H1 (cell line): ENCODE data around the gene ASH1L. TPM values are rescaled to one million over a fixed set of nuclear protein-coding genes. Genes with fewer than 3 reads are reported as not detected.

Source experiments
- CTCF ChIA-PET: fragments of 300-600 bp; sonication (Branson Sonifier 250); formaldehyde crosslinking; loops from one replicate; lab custom pipeline; 2021; ENCODE audit not compliant: partially characterized antibody; lab: Charles Lee
- POLR2A ChIA-PET: fragments of 300-600 bp; sonication (Branson Sonifier 250); formaldehyde crosslinking; loops from one replicate; lab custom pipeline; 2021; ENCODE audit warnings: inconsistent platforms; ENCODE audit not compliant: partially characterized antibody; lab: Charles Lee
- DNase-seq, 2 experiments: peaks; one replicate each; pipeline versions ENCODE4 v3.0.0 to v3.0.0-alpha.2; 2010 to 2022; ENCODE audit warnings: low spot score in 2 of 2, low read depth in 1 of 2, mixed read lengths in 1 of 2
- FAIRE-seq: peaks from 2 replicates; lab custom pipeline; 2011; peaks lifted over from hg19 to GRCh38; lab: Jason Lieb, UNC
- H2AFZ ChIP-seq: 2 replicates; pipeline ENCODE4 v1.8.1; 2012; ENCODE audit warnings: low read length, inconsistent platforms
- H2AK5ac ChIP-seq: 2 replicates; pipeline ENCODE4 v1.6.1; 2013; ENCODE audit warnings: low read depth, low read length
- H2BK120ac ChIP-seq: replicated peaks from 2 replicates; pipeline ENCODE3; 2013; ENCODE audit warnings: low read depth, low read length, inconsistent platforms
- H2BK12ac ChIP-seq: 2 replicates; pipeline ENCODE4 v1.6.1; 2013; ENCODE audit warnings: low read depth, low read length
- H2BK15ac ChIP-seq: 2 replicates; pipeline ENCODE4 v1.6.1; 2013; ENCODE audit warnings: low read length
- H2BK20ac ChIP-seq: 2 replicates; pipeline ENCODE4 v1.6.1; 2013; ENCODE audit warnings: low read length
- H2BK5ac ChIP-seq: 2 replicates; pipeline ENCODE4 v1.6.1; 2013; ENCODE audit warnings: low read depth, low read length
- H3K14ac ChIP-seq: 2 replicates; pipeline ENCODE4 v1.6.1; 2013; ENCODE audit warnings: inconsistent platforms; ENCODE audit not compliant: insufficient read length
- H3K18ac ChIP-seq: 2 replicates; pipeline ENCODE4 v1.6.1; 2013; ENCODE audit warnings: low read length; ENCODE audit errors: extremely low read depth
- H3K23ac ChIP-seq: 2 replicates; pipeline ENCODE4 v1.6.1; 2013; ENCODE audit warnings: inconsistent platforms; ENCODE audit not compliant: insufficient read length
- H3K23me2 ChIP-seq: 2 replicates; pipeline ENCODE4 v1.6.1; 2013; ENCODE audit warnings: low read depth, low read length
- H3K27ac ChIP-seq: 2 replicates; pipeline ENCODE4 v1.6.1; 2011; ENCODE audit warnings: low read depth, low read length, inconsistent platforms
- H3K27me3 ChIP-seq, 4 experiments: replicated peaks in 1 of 4; 1 replicate in 1 of 4; 2 replicates in 3 of 4; pipeline versions ENCODE4 v1.6.1 to v1.8.1; 2011 to 2013; ENCODE audit warnings: low read length in 3 of 4, mild to moderate bottlenecking in 3 of 4, inconsistent platforms in 2 of 4, mixed read lengths in 2 of 4, moderate library complexity in 1 of 4; ENCODE audit not compliant: control insufficient read depth in 3 of 4, insufficient read depth in 3 of 4; ENCODE audit errors: extremely low read depth in 1 of 4
- H3K36me3 ChIP-seq, 4 experiments: 2 replicates each; pipeline versions ENCODE4 v1.6.1 to v1.8.1; 2011 to 2013; ENCODE audit warnings: mild to moderate bottlenecking in 4 of 4, low read length in 3 of 4, moderate library complexity in 2 of 4, control low read depth in 1 of 4, inconsistent platforms in 1 of 4; ENCODE audit not compliant: insufficient read depth in 4 of 4, control insufficient read depth in 2 of 4
- H3K4ac ChIP-seq: replicated peaks from 2 replicates; pipeline ENCODE3; 2013; ENCODE audit warnings: low read length, low read depth, mixed read lengths, inconsistent platforms; ENCODE audit not compliant: insufficient read length
- H3K4me1 ChIP-seq, 4 experiments: replicated peaks in 1 of 4; 1 replicate in 1 of 4; 2 replicates in 3 of 4; pipeline versions ENCODE4 v1.6.1 to v1.8.1; 2011 to 2013; ENCODE audit warnings: low read length in 3 of 4, inconsistent platforms in 2 of 4, mixed read lengths in 1 of 4; ENCODE audit not compliant: insufficient read depth in 4 of 4, control insufficient read depth in 3 of 4
- H3K4me2 ChIP-seq, 2 experiments: 2 replicates each; pipeline versions ENCODE4 v1.6.1 to v1.8.1; 2011 to 2013; ENCODE audit warnings: low read depth in 2 of 2, low read length in 2 of 2, control low read depth in 1 of 2, inconsistent platforms in 1 of 2, mild to moderate bottlenecking in 1 of 2; ENCODE audit not compliant: insufficient read depth in 1 of 2
- H3K4me3 ChIP-seq, 4 experiments: fragments of 200-600, 300-600 bp in 1 of 4; sonication (generic), shearing (Covaris generic), sonication (Bioruptor Twin) in 1 of 4; 2 replicates each; pipeline versions ENCODE4 v1.5.1 to v1.8.1; 2011 to 2016; ENCODE audit warnings: low read length in 4 of 4, low read depth in 3 of 4, control low read depth in 2 of 4, inconsistent platforms in 2 of 4, mild to moderate bottlenecking in 2 of 4, mixed read lengths in 1 of 4, moderate library complexity in 1 of 4; ENCODE audit not compliant: insufficient read depth in 2 of 4; ENCODE audit errors: extremely low read depth in 1 of 4
- H3K56ac ChIP-seq: replicated peaks from 2 replicates; pipeline ENCODE3; 2013; ENCODE audit warnings: low read depth, mild to moderate bottlenecking, mixed read lengths, low read length, inconsistent platforms; ENCODE audit not compliant: insufficient read length
- H3K79me1 ChIP-seq: 2 replicates; pipeline ENCODE4 v1.6.1; 2013; ENCODE audit warnings: low read depth, low read length, control low read depth
- H3K79me2 ChIP-seq, 2 experiments: 2 replicates each; pipeline versions ENCODE4 v1.6.1 to v1.8.1; 2012 to 2013; ENCODE audit warnings: low read length in 2 of 2, mild to moderate bottlenecking in 2 of 2, inconsistent platforms in 1 of 2; ENCODE audit not compliant: insufficient read depth in 2 of 2, control insufficient read depth in 1 of 2
- H3K9ac ChIP-seq, 4 experiments: replicated peaks in 1 of 4; 1 replicate in 1 of 4; 2 replicates in 3 of 4; pipeline versions ENCODE4 v1.6.1 to v1.8.1; 2011 to 2013; ENCODE audit warnings: low read depth in 3 of 4, low read length in 3 of 4, control low read depth in 2 of 4, mild to moderate bottlenecking in 2 of 4, moderate library complexity in 2 of 4, inconsistent platforms in 1 of 4; ENCODE audit errors: extremely low read depth in 1 of 4
- H3K9me3 ChIP-seq, 2 experiments: 2 replicates each; pipeline versions ENCODE4 v1.6.1 to v1.8.1; 2012 to 2013; ENCODE audit warnings: mild to moderate bottlenecking in 2 of 2, moderate library complexity in 2 of 2, control low read depth in 1 of 2, inconsistent platforms in 1 of 2, low read depth in 1 of 2, low read length in 1 of 2, mixed read lengths in 1 of 2; ENCODE audit not compliant: insufficient read depth in 2 of 2
- H4K20me1 ChIP-seq, 2 experiments: replicated peaks in 1 of 2; 2 replicates each; pipeline versions ENCODE3 to v1.8.1; 2011 to 2013; ENCODE audit warnings: inconsistent platforms in 2 of 2, low read length in 2 of 2, mild to moderate bottlenecking in 1 of 2; ENCODE audit not compliant: insufficient read depth in 2 of 2, control insufficient read depth in 1 of 2
- H4K5ac ChIP-seq: 2 replicates; pipeline ENCODE4 v1.6.1; 2013; ENCODE audit warnings: low read length, low read depth, mixed read lengths, inconsistent platforms; ENCODE audit not compliant: insufficient read length
- H4K8ac ChIP-seq: 2 replicates; pipeline ENCODE4 v1.8.0; 2013; ENCODE audit warnings: mild to moderate bottlenecking, moderate library complexity, low read length, inconsistent platforms; ENCODE audit not compliant: insufficient read depth; ENCODE audit errors: extremely low read depth
- H4K91ac ChIP-seq: replicated peaks from 2 replicates; pipeline ENCODE3; 2013; ENCODE audit warnings: low read length, mixed read lengths, inconsistent platforms; ENCODE audit not compliant: insufficient read length
- ASH2L ChIP-seq: fragments of 200-600, 300-600 bp; sonication (generic); IDR thresholded peaks from one replicate; pipeline ENCODE4 v1.7.1; 2017; ENCODE audit warnings: low read length
- BACH1 ChIP-seq: IDR thresholded peaks from 2 replicates; pipeline ENCODE4 v1.6.1; 2012; ENCODE audit warnings: low read length, improper control_type of control experiment
- CBX5 ChIP-seq: fragments of 300-800, 300-1000 bp; sonication (generic); IDR thresholded peaks from 2 replicates; pipeline ENCODE4 v1.7.1; 2016; ENCODE audit warnings: antibody characterized with exemption, low read length, low read depth
- CEBPB ChIP-seq: IDR thresholded peaks from 2 replicates; pipeline ENCODE4 v1.6.1; 2012; ENCODE audit warnings: low read depth, low read length
- CTBP2 ChIP-seq: IDR thresholded peaks from 2 replicates; pipeline ENCODE4 v1.7.0; 2011; ENCODE audit warnings: borderline replicate concordance, mild to moderate bottlenecking, moderate library complexity, mixed read lengths, low read length; ENCODE audit not compliant: insufficient read depth, insufficient read length
- KDM1A ChIP-seq: fragments of 200-600, 300-600 bp; sonication (generic); IDR thresholded peaks from 2 replicates; pipeline ENCODE4 v1.7.1; 2016; ENCODE audit warnings: mild to moderate bottlenecking, low read length, borderline replicate concordance
- KDM4A ChIP-seq: IDR thresholded peaks from one replicate; pipeline ENCODE4 v1.7.1; 2012; ENCODE audit warnings: low read depth, mild to moderate bottlenecking, moderate library complexity, low read length, inconsistent platforms; ENCODE audit not compliant: severe bottlenecking
- SIN3A ChIP-seq, 2 experiments: IDR thresholded peaks in 1 of 2; conservative IDR thresholded peaks in 1 of 2; 2 replicates each; pipeline ENCODE4 v1.6.1; 2011 to 2012; ENCODE audit warnings: low read length in 2 of 2, improper control_type of control experiment in 1 of 2, low read depth in 1 of 2, mild to moderate bottlenecking in 1 of 2
- YY1 ChIP-seq: IDR thresholded peaks from 2 replicates; pipeline ENCODE4 v1.6.1; 2011; ENCODE audit warnings: low read depth, mild to moderate bottlenecking, low read length
- WGBS, 2 experiments: shearing (Covaris generic) in 1 of 2; methylation state at CpG; one replicate each; pipeline versions ENCODE4 v1.1.6 to v1.1.7; 2013 to 2015; ENCODE audit warnings: low lambda C conversion rate in 2 of 2, mixed read lengths in 2 of 2, inconsistent platforms in 1 of 2, low coverage in 1 of 2, missing lambda C conversion rate in 1 of 2; ENCODE audit not compliant: insufficient replicate concordance in 2 of 2, insufficient coverage in 1 of 2, insufficient read length in 1 of 2; ENCODE audit errors: extremely low coverage in 1 of 2, missing lambda C conversion rate in 1 of 2; 5-methylcytosine and 5-hydroxymethylcytosine counted together
- polyA plus RNA-seq, 7 experiments: library from polyadenylated mRNA; depleted of rRNA in 3 of 7; stranded (reverse) in 5 of 7; unstranded in 2 of 7; fragments of >200 nt in 5 of 7; fragments of 200-250 nt in 2 of 7; gene quantifications; 1 replicate in 5 of 7; 2 replicates in 1 of 7; 4 replicates in 1 of 7; pipeline versions ENCODE4 v1.2.1 to v1.2.3, GENCODE V29; 2011 to 2013; ENCODE audit warnings: missing spikeins in 2 of 7, mixed read lengths in 2 of 7
- total RNA-seq: library from RNA; stranded (reverse); fragmentation: NEBNext Ultra II Directional; extraction: Animal tissue kit (Norgen Biotek cat#: 25700); gene quantifications from 2 replicates; pipeline ENCODE4 v1.2.1, GENCODE V29; 2021
- TF ChIP-seq, protein P1 (sequence below): IDR thresholded peaks from 2 replicates; pipeline ENCODE4 v1.6.1; 2012; ENCODE audit warnings: inconsistent platforms

The ASH1L gene
- total and polyA plus RNA-seq, 2 of the 8 experiments (the other 6 are each of a cell fraction or from before 2014, with no cell fraction given): 7.5 to 27.6 TPM

DNA sequence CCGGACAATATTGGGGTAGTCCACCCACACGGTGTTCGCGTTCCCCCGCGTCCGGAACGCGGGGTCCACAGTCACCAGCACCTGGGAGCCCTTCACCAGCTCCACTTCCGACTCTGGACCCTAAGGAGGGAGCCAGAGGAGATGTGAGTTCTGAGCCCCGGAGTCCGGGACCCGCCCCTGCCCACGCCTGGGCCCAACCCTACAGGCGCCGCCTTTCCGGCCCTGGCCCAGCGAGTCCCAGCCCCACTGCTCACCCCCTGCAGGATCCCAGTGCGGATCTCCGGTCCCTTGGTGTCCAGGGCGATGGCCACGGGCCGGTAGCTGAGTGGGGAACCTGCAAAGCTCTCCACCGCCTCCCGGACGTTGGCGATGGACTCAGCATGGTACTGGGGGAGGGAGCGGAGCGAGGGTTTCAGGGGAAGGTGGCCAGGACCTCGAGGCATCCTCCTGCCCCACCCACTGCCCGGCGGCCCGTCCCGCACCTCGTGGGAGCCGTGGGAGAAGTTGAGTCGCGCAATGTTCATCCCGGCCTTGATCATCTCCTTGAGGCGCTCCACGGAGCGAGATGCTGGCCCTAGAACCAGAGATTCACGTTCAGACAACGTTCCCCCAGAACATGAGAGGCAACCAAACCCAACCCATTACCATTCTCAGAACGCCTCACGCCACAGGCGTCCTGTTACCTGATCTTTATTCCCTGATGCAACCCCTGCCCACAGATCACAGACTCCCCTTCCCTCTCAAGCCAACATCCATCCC is 267.2 kb downstream of the ASH1L start:
- no peaks in the 10 kb centered on the region for H3K9me3 ChIP-seq
- 0 out of 2 replicates have a peak overlapping the region, but pooled peaks have one; percentile 61 for H2BK20ac ChIP-seq
- H3K56ac ChIP-seq: peak overlapping the region; percentile 9
- peaks cover 5% of the 10 kb centered on the region; the same call in 1 of the 2 replicates for H3K23me2 ChIP-seq
- H2AFZ ChIP-seq: peak overlapping the region; percentile 98
- peak overlapping the region; percentile 54 for H4K5ac ChIP-seq
- 6% methylated on average over 42 of the region's 47 CpGs; no CpG with 5 or more reads in 1 of the 2 experiments for WGBS, 2 experiments
- peak overlapping the region; percentile 56; the same call in 1 of the 2 replicates for H2BK5ac ChIP-seq
- peak overlapping the region; percentile 52 to 89 (median 84) for H3K4me3 ChIP-seq
- H3K79me2 ChIP-seq: no peaks in the 10 kb centered on the region
- H2BK15ac ChIP-seq: peak overlapping the region; percentile 88; the same call in 1 of the 2 replicates
- H2AK5ac ChIP-seq: no peak overlapping the region
- no peak for FAIRE-seq
- H3K36me3 ChIP-seq: no peaks in the 10 kb centered on the region
- peak overlapping the region; percentile 93; the same call in 1 of the 2 replicates for H2BK12ac ChIP-seq
- H3K23ac ChIP-seq: no peak overlapping the region
- no peak overlapping the region for H3K14ac ChIP-seq
- H4K91ac ChIP-seq: peak overlapping the region; percentile 97
- H3K4me2 ChIP-seq: peak overlapping the region; percentile 88 to 95
- ChIA-PET POLR2A (interaction anchor here (0.6 to 1.7 kb wide), 13 partner anchors 12 to 267 kb away, joined by 3 to 7 read pairs (median 4); partner anchors contain the start of genes ASH1L, CLK2, ENTREP3 and FDPS), CTCF (interaction anchor here (0.8 to 5.3 kb wide), 8 partner anchors 9 to 47 kb away, joined by 3 to 29 read pairs (median 4); partner anchors contain the start of genes FDPS and RUSC1)
- H3K27ac ChIP-seq: no peak overlapping the region
- DNase-seq: peak in 1 of 2 experiments; percentile 87
- H3K4me1 ChIP-seq: peaks cover 3 to 23% (median 10%) of the 10 kb centered on the region in 4 experiments; a peak in 6 of 7 replicates
- peaks cover 0 to 23% (median 14%) of the 10 kb centered on the region in 4 experiments; a peak in 5 of 7 replicates for H3K27me3 ChIP-seq
- H2BK120ac ChIP-seq: peak overlapping the region; percentile 4
- H3K18ac ChIP-seq: peak overlapping the region; percentile 95
- H3K9ac ChIP-seq: peak overlapping the region in 3 of 4 experiments; percentile 25 to 29 (median 26); a peak in 5 of 7 replicates
- H3K79me1 ChIP-seq: no peaks in the 10 kb centered on the region
- H3K4ac ChIP-seq: peak overlapping the region; percentile 13
- no peaks in the 10 kb centered on the region for H4K20me1 ChIP-seq
- H4K8ac ChIP-seq: peak overlapping the region; percentile 88
- TF ChIP-seq KDM4A (peak; percentile 99), ASH2L (peak; percentile 98), YY1 (0 out of 2 replicates have a peak, but pooled peaks have one; percentile 51), CEBPB (peak; percentile 32; the same call in 1 of the 2 replicates), KDM1A (no peak; the same call in 1 of the 2 replicates), CTBP2 (peak; percentile 73), SIN3A (conservative IDR thresholded peaks at IDR 0.05 in 1 of 2, IDR thresholded peaks at IDR 0.05 in 1 of 2; ENCODE audit: low read depth in 1 of 2, low read length in 2 of 2) (peak in 1 of 2 experiments; percentile 47; a peak in 1 of 4 replicates), BACH1 (no peak), CBX5 (no peak)
- TF ChIP-seq, protein P1, sequence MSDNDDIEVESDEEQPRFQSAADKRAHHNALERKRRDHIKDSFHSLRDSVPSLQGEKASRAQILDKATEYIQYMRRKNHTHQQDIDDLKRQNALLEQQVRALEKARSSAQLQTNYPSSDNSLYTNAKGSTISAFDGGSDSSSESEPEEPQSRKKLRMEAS: peak; percentile 71
